NCI-H345 treated with DMSO at 0.1 percent for 48 hours (cell line): ENCODE measurements around the gene CYSTM1.

Experiments
- DNase-seq: peaks from one replicate; lab custom pipeline; 2025; ENCODE audit not compliant: unreplicated experiment; lab: John Stamatoyannopoulos, UW

CYSTM1 gene

GRCh38 chr5:140205216-140205615, 30.2 kb downstream of the CYSTM1 start:
- no peak for DNase-seq

GRCh38 chr5:140205952-140206351, 31.0 kb downstream of the CYSTM1 start:
- no peak for DNase-seq

- no peak for DNase-seq
Observed at GRCh38 chr5:140207250-140207964, 32.4 kb downstream of the CYSTM1 start.

GRCh38 chr5:140208065-140208464, 33.1 kb downstream of the CYSTM1 start:
- no peak for DNase-seq

GRCh38 chr5:140213370-140213983, 38.5 kb downstream of the CYSTM1 start:
- DNase-seq = no peak

- DNase-seq = no peak
Observed at GRCh38 chr5:140214831-140215230, 39.8 kb downstream of the CYSTM1 start.

GRCh38 chr5:140215276-140215675, 40.3 kb downstream of the CYSTM1 start:
- no peak for DNase-seq

GRCh38 chr5:140216478-140217074, 41.6 kb downstream of the CYSTM1 start:
- no peak for DNase-seq

GRCh38 chr5:140217299-140218026, 42.5 kb downstream of the CYSTM1 start:
- DNase-seq = no peak

- no peak for DNase-seq
Observed at GRCh38 chr5:140219068-140219991, 44.3 kb downstream of the CYSTM1 start.

GRCh38 chr5:140220032-140220697, 45.2 kb downstream of the CYSTM1 start:
- no peak for DNase-seq

GRCh38 chr5:140220698-140221064, 45.7 kb downstream of the CYSTM1 start:
- DNase-seq = no peak

GRCh38 chr5:140221697-140222223, 46.8 kb downstream of the CYSTM1 start:
- no peak for DNase-seq

- no peak for DNase-seq
Observed at GRCh38 chr5:140222416-140222815, 47.4 kb downstream of the CYSTM1 start.

GRCh38 chr5:140223567-140223966, 48.6 kb downstream of the CYSTM1 start:
- DNase-seq = no peak

GRCh38 chr5:140224658-140225057, 49.7 kb downstream of the CYSTM1 start:
- no peak for DNase-seq

- DNase-seq = no peak
Observed at GRCh38 chr5:140225396-140225795, 50.4 kb downstream of the CYSTM1 start.

- DNase-seq = no peak
Observed at GRCh38 chr5:140227046-140227445, 52.1 kb downstream of the CYSTM1 start.

GRCh38 chr5:140228364-140228837, 53.4 kb downstream of the CYSTM1 start:
- no peak for DNase-seq

GRCh38 chr5:140230373-140230772, 55.4 kb downstream of the CYSTM1 start:
- DNase-seq = no peak
